GM21423 (cell line): ENCODE data around the gene WAPL.
"Not testable (repeated sequence)": the region's sequence is repeated elsewhere in the genome, so short reads cannot be mapped to it uniquely, and the experiment has no call there.

Source experiments
- ATAC-seq: cut with Tn5 transposase; IDR thresholded peaks from one replicate; pipeline ENCODE4 v1.9.1; 2021; ENCODE audit warnings: mild to moderate bottlenecking, moderate library complexity; ENCODE audit not compliant: unreplicated experiment

Gene WAPL

DNA sequence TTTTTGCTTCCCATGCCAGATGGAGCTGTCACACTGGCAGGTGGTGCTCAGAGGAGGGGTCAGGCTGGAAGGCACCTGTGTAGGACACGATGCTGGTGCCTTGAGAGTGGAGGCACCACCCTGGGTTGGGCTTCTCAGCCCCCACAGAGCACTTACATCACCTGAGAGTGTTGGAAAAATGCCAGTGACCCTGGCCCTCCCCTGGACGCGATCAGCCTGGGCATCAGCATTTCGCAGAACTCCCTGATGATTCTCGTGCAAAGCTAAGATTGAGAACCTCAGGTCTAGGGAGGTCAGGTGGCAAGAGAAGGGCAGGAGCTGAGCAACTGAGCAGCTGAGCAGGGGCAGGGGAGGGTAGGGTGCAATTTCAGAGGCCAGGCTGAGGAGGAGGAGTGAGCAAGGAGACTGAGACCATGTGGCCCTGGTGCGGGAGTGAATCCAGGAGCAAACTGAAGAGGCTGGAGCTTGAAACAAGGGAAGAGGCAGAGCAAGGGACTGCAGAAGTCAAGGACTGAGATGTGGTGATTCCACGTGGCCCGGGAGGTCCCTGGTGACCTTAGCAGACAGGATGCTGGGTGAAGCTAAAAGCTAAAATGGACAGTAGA, 130.3 kb downstream of the WAPL start:
- ATAC-seq = no peak

GRCh38 chr10:86390337-86391120, 131.1 kb downstream of the WAPL start:
- ATAC-seq = no peak

DNA sequence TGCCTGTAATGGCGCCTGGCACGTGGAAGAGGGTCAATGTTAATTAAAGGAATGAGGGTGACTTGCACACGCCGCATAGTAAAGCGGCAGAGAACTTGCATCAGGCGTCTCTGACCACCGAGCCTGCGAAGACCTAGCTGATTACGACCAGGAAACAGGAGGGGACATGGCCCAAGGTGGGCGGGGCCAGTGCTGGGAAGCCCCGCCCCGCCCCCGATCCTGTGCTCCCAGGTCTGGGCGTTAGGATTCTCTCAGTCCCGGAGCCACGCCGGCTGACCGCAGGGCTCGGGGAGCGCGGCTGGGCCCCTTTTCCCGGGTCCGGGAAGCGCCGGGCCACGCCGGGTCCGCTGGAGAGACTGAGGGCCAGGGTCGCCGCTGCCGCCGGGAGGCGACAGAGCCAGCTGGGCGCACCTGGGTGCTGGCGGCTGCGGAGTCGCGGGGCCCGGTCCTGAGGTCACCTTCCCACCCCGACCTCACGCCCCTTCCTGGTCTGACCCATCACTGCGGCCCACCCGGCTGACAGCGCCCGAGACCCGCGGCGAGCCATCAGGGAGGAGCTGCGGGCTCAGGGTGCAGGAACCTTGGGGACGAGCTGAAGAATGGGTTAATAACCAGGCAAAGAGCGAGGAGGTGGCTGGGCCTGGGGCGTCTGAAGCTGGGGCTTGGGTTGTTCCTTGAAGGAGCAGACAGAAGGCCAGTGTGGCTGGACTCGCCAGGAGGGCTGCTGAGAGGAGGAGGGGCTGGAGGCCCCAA, 132.0 kb downstream of the WAPL start:
- ATAC-seq = peak; percentile 68

- not testable (repeated sequence) for ATAC-seq
Measured at GRCh38 chr10:86389109-86389440, 132.5 kb downstream of the WAPL start.

DNA sequence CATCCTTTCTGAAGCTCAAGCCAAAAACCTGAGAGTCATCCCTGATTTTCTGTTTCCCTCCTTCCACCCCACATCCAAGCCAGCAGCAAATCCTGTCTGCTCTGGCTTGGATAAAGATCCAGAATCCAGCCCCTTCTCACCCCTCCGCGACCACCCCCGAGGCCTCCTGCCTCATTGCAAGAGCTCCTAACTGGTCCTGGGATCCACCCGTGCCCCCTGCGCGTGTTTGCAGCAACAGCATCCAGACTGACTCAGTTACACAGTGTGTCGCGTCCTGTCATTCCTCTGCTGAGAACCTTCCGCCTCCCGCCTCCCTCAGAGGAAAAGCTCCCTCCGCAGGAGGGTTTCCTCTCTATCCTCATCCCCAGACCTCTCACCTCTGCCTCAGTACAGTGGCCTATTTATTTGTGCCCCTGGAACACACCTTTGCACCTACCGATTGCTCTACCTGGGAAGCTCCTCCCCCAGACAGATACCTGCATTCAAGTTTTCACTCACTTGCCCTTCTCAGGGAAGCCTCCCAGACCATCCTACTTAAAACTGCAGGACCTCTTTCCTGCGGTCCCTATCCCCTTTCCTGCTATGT, 133.4 kb downstream of the WAPL start:
- ATAC-seq = no peak

DNA sequence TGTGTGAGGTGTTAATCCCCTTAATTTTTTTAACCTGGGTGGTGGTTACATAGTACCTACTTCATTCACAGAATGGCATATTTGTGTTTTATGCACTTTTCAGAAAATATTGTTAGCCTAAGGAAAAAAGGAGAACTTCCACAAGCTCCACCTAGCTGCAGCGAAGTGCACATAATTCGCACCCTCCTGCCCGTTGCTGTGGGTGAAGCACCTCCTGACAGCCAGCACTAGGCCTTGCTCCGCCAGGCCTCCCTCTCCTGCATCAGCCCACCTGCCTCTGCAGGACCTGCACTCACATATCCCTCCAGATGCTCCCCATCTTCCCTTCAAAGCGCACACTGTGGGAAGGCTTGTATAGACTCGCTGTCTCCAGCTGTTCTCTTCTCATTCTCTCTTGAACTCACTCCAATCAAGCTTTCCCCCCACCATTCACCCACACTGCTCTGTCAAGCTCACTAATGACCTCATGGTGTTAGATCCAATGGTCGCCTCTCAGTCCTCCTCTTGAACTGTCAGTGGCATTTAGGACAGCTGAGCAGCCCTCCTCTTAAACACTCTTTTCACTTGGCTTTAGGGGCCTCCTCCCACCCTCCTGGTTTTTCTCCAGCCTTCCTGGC, 134.3 kb downstream of the WAPL start:
- no peak for ATAC-seq

DNA sequence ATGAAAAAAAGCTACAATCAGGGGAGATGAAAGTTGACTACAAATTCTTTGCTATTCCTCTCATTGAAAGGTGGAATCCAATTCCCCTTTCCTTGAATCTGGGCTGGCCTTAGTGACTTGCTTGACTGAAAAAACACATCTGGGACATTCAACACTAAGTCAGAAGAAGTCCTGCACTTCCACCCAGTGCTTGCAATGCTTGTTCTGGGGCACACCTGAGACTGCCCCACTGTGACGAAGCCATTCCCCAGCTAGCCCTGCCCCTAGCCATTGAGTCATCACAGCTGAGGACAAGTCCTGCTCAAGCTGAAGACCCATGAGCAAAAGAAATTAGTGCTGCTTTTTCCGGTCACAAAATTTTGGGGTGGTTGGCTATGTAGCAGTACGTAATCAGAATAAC, 135.8 kb downstream of the WAPL start:
- no peak for ATAC-seq
